Right lobe of liver (tissue), 6 donors: ENCODE results near the gene CDC42BPA. TPM values are rescaled to one million over a fixed set of nuclear protein-coding genes. Genes with fewer than 3 reads are reported as not detected.

Source experiments
- ATAC-seq, 4 donors: fragments of 200-7000 bp; cut with Tn5 transposase; one replicate each; pipeline ENCODE4 v1.9.1; 2020; ENCODE audit warnings: mild to moderate bottlenecking in 4 of 4, moderate library complexity in 4 of 4
- DNase-seq, 3 donors: peaks; one replicate each; pipeline ENCODE4 v3.0.0-alpha.2; 2020
- H3K27ac ChIP-seq, 3 donors: fragments of 200-600 bp; one replicate each; pipeline ENCODE4 v1.8.0; 2022
- H3K27me3 ChIP-seq, 2 donors: fragments of 200-600 bp; one replicate each; pipeline ENCODE4 v1.8.0; 2022
- H3K36me3 ChIP-seq, 4 donors: fragments of 200-600 bp; sonication (generic) in 1 of 4; one replicate each; pipeline versions ENCODE4 v1.5.1 to v1.8.0; 2017 to 2022; ENCODE audit warnings: control low read depth in 1 of 4
- H3K4me1 ChIP-seq, 4 donors: fragments of 200-600 bp; sonication (generic) in 1 of 4; one replicate each; pipeline versions ENCODE4 v1.5.1 to v1.8.0; 2017 to 2022; ENCODE audit warnings: control low read depth in 1 of 4
- H3K4me3 ChIP-seq, 3 donors: fragments of 200-600 bp; one replicate each; pipeline ENCODE4 v1.8.0; 2022
- H3K9me3 ChIP-seq, 4 donors: fragments of 200-600 bp; sonication (generic) in 1 of 4; one replicate each; pipeline versions ENCODE4 v1.5.1 to v1.8.0; 2017 to 2022; ENCODE audit warnings: control low read depth in 1 of 4
- CTCF ChIP-seq, 4 donors: fragments of 200-600 bp in 3 of 4; fragments of 450-650 bp in 1 of 4; IDR thresholded peaks; one replicate each; pipeline versions ENCODE4 v1.5.1 to v1.8.0; 2016 to 2022; ENCODE audit warnings: antibody characterized with exemption in 4 of 4, mild to moderate bottlenecking in 2 of 4
- POLR2A ChIP-seq: fragments of 450-650 bp; IDR thresholded peaks from one replicate; pipeline ENCODE4 v1.6.1; 2017; ENCODE audit warnings: antibody characterized with exemption, mild to moderate bottlenecking
- WGBS: methylation state at CpG from one replicate; pipeline ENCODE4 v1.1.6; 2018; ENCODE audit warnings: low coverage, low lambda C conversion rate; ENCODE audit not compliant: insufficient coverage; ENCODE audit errors: missing lambda C conversion rate; 5-methylcytosine and 5-hydroxymethylcytosine counted together
- intact Hi-C, 2 donors: fragments of 100-400 bp; cut with DNase I; formaldehyde crosslinking; loops; one replicate each; pipeline versions ENCODE4 v1.11.2 to v1.14.1; 2022
- total RNA-seq, 6 experiments: library from RNA; depleted of rRNA in 2 of 6; stranded (reverse); fragments of >200 nt in 2 of 6; fragmentation: NEBNext Ultra II Directional in 3 of 6; extraction: Animal tissue kit (Norgen Biotek cat#: 25700) in 3 of 6; gene quantifications; one replicate each; pipeline versions ENCODE4 v1.1.0 to v1.2.4, GENCODE V29; 2016 to 2023
- donor health status: DM: no; HTN: yes; CAD: no.
- donor health status: DM: no; HTN: no; CAD: no.
- donor health status: DM: no; HTN: no; CAD: no.
- donor health status: DM: no; HTN: yes; CAD: no.
- donor health status: DM: no; HTN: yes; CAD: no.

The CDC42BPA gene
- total RNA-seq, 6 experiments from 2014 or later = 11.4 to 35.0 (median 22.2) TPM

GRCh38 chr1:226952118-226952441, 366.2 kb downstream of the CDC42BPA start:
- peaks cover 0 to 5% (median 0%) of the 10 kb centered on the region in 4 donors for H3K36me3 ChIP-seq
- peaks cover 0 to 14% (median 6%) of the 10 kb centered on the region in 4 donors for H3K4me1 ChIP-seq
- intact Hi-C loops = no loop called here
- H3K27ac ChIP-seq = no peak overlapping the region
- TF ChIP-seq CTCF (IDR thresholded peaks at IDR 0.05) = no peak
- TF ChIP-seq POLR2A = no peak
- DNase-seq (peak in 1 of 3 donors; percentile 17), ATAC-seq (no peak)
- H3K9me3 ChIP-seq = no peaks in the 10 kb centered on the region
- no peaks in the 10 kb centered on the region for H3K27me3 ChIP-seq
- no peak overlapping the region for H3K4me3 ChIP-seq
- 87% methylated on average over 3 of the region's 3 CpGs for WGBS

- ATAC-seq = no peak
- intact Hi-C loops = no loop called here
- DNase-seq = peak in 1 of 3 donors; percentile 36
Measured at GRCh38 chr1:226951286-226952117, 366.8 kb downstream of the CDC42BPA start.

GRCh38 chr1:226950871-226951270, 367.4 kb downstream of the CDC42BPA start:
- intact Hi-C loops = no loop called here
- DNase-seq (no peak), ATAC-seq (no peak)
- Histone ChIP-seq H3K36me3 (peaks cover 0 to 5% (median 0%) of the 10 kb centered on the region in 4 donors), H3K27ac (no peak overlapping the region), H3K4me3 (no peak overlapping the region), H3K27me3 (no peaks in the 10 kb centered on the region), H3K9me3 (no peaks in the 10 kb centered on the region), H3K4me1 (peaks cover 0 to 26% (median 11%) of the 10 kb centered on the region in 4 donors)
- 67% methylated on average over 1 of the region's 6 CpGs for WGBS
- TF ChIP-seq CTCF (IDR thresholded peaks at IDR 0.05) = no peak
- no peak for TF ChIP-seq POLR2A

More at GRCh38 chr1:226951286-226952117, 366.8 kb downstream of the CDC42BPA start:
- no peak overlapping the region for H3K27ac ChIP-seq
- peaks cover 0 to 5% (median 0%) of the 10 kb centered on the region in 4 donors for H3K36me3 ChIP-seq
- no peaks in the 10 kb centered on the region for H3K9me3 ChIP-seq
- WGBS = 67% methylated on average over 9 of the region's 12 CpGs
- no peak for TF ChIP-seq POLR2A
- TF ChIP-seq CTCF (IDR thresholded peaks at IDR 0.05) = no peak
- no peaks in the 10 kb centered on the region for H3K27me3 ChIP-seq
- H3K4me3 ChIP-seq = no peak overlapping the region
- peaks cover 0 to 20% (median 7%) of the 10 kb centered on the region in 4 donors for H3K4me1 ChIP-seq

GRCh38 chr1:226950316-226950715, 368.0 kb downstream of the CDC42BPA start:
- no peak overlapping the region for H3K4me3 ChIP-seq
- no peaks in the 10 kb centered on the region for H3K9me3 ChIP-seq
- H3K27me3 ChIP-seq = no peaks in the 10 kb centered on the region
- intact Hi-C loops = no loop called here
- DNase-seq (no peak), ATAC-seq (no peak)
- peaks cover 0 to 5% (median 0%) of the 10 kb centered on the region in 4 donors for H3K36me3 ChIP-seq
- H3K27ac ChIP-seq = no peak overlapping the region
- WGBS = 86% methylated on average over 1 of the region's 1 CpG
- H3K4me1 ChIP-seq = peaks cover 0 to 30% (median 13%) of the 10 kb centered on the region in 4 donors
- no peak for TF ChIP-seq CTCF (IDR thresholded peaks at IDR 0.05)
- no peak for TF ChIP-seq POLR2A
